ENCODE data around the gene CNTNAP1. TPM values are rescaled to one million over a fixed set of nuclear protein-coding genes. Genes with fewer than 3 reads are reported as not detected.
"Not testable (repeated sequence)": the region's sequence is repeated elsewhere in the genome, so short reads cannot be mapped to it uniquely, and the experiment has no call there.

The CNTNAP1 gene
- total RNA-seq, 1 donor from 2014 or later = 2.4 TPM

GRCh38 chr17:42699415-42699740, 17.0 kb downstream of the CNTNAP1 start:
- intact Hi-C loops (cut with micrococcal nuclease) = no loop called here
- Mint-ChIP-seq H3K9me3 (no peaks in the 10 kb centered on the region), H3K27ac (no peak overlapping the region)

GRCh38 chr17:42700586-42701289, 18.4 kb downstream of the CNTNAP1 start:
- DNase-seq (ENCODE audit: low spot score) = no peak
- Mint-ChIP-seq H3K4me3 (ENCODE audit: low read depth) (no peak overlapping the region), H3K9me3 (no peaks in the 10 kb centered on the region), H3K27ac (no peak overlapping the region), H3K27me3 (ENCODE audit: low read depth) (peaks cover 3% of the 10 kb centered on the region), H3K4me1 (ENCODE audit: low read depth) (peaks cover 9% of the 10 kb centered on the region), H3K36me3 (ENCODE audit: low read depth) (peaks cover 58% of the 10 kb centered on the region)
- intact Hi-C loops (cut with micrococcal nuclease) = no loop called here

More at GRCh38 chr17:42699415-42699740, 17.0 kb downstream of the CNTNAP1 start:
- Mint-ChIP-seq H3K36me3 (ENCODE audit: low read depth) (peaks cover 46% of the 10 kb centered on the region), H3K4me3 (ENCODE audit: low read depth) (no peak overlapping the region), H3K4me1 (ENCODE audit: low read depth) (peaks cover under 1% of the 10 kb centered on the region), H3K27me3 (ENCODE audit: low read depth) (peaks cover 3% of the 10 kb centered on the region)
- no peak for DNase-seq (ENCODE audit: low spot score)

- H3K9me3 Mint-ChIP-seq = no peaks in the 10 kb centered on the region
- peaks cover 3% of the 10 kb centered on the region for H3K27me3 Mint-ChIP-seq (ENCODE audit: low read depth)
- DNase-seq (ENCODE audit: low spot score) = no peak
- H3K4me3 Mint-ChIP-seq (ENCODE audit: low read depth) = no peak overlapping the region
- H3K27ac Mint-ChIP-seq = no peak overlapping the region
- H3K36me3 Mint-ChIP-seq (ENCODE audit: low read depth) = peaks cover 69% of the 10 kb centered on the region
- intact Hi-C loops (cut with micrococcal nuclease) = no loop called here
- H3K4me1 Mint-ChIP-seq (ENCODE audit: low read depth) = peaks cover 15% of the 10 kb centered on the region
These were observed 20.1 kb downstream of the CNTNAP1 start for GRCh38 chr17:42702446-42702845.

- H3K36me3 Mint-ChIP-seq (ENCODE audit: low read depth) = peaks cover 88% of the 10 kb centered on the region
- DNase-seq (ENCODE audit: low spot score) = no peak
- no peak overlapping the region for H3K27ac Mint-ChIP-seq
- peaks cover under 1% of the 10 kb centered on the region for H3K27me3 Mint-ChIP-seq (ENCODE audit: low read depth)
- intact Hi-C loops (cut with micrococcal nuclease) = no loop called here
- H3K4me1 Mint-ChIP-seq (ENCODE audit: low read depth) = peaks cover 18% of the 10 kb centered on the region
- H3K9me3 Mint-ChIP-seq = no peaks in the 10 kb centered on the region
- no peak overlapping the region for H3K4me3 Mint-ChIP-seq (ENCODE audit: low read depth)
These were observed 22.1 kb downstream of the CNTNAP1 start for GRCh38 chr17:42704490-42704836.

GRCh38 chr17:42704837-42705494, 22.6 kb downstream of the CNTNAP1 start:
- Mint-ChIP-seq H3K27me3 (ENCODE audit: low read depth) (no peaks in the 10 kb centered on the region), H3K4me3 (ENCODE audit: low read depth) (no peak overlapping the region), H3K9me3 (no peaks in the 10 kb centered on the region), H3K4me1 (ENCODE audit: low read depth) (peaks cover 18% of the 10 kb centered on the region), H3K27ac (no peak overlapping the region), H3K36me3 (ENCODE audit: low read depth) (peaks cover 93% of the 10 kb centered on the region)
- no peak for DNase-seq (ENCODE audit: low spot score)
- intact Hi-C loops (cut with micrococcal nuclease) = no loop called here

- peak; percentile 22 for DNase-seq (ENCODE audit: low spot score)
- Mint-ChIP-seq H3K9me3 (no peaks in the 10 kb centered on the region), H3K36me3 (ENCODE audit: low read depth) (peaks cover 95% of the 10 kb centered on the region), H3K4me1 (ENCODE audit: low read depth) (peaks cover 18% of the 10 kb centered on the region), H3K4me3 (ENCODE audit: low read depth) (no peak overlapping the region), H3K27ac (no peak overlapping the region), H3K27me3 (ENCODE audit: low read depth) (no peaks in the 10 kb centered on the region)
- intact Hi-C loops (cut with micrococcal nuclease) = no loop called here
These were observed 24.4 kb downstream of the CNTNAP1 start for GRCh38 chr17:42706732-42707131.

- Mint-ChIP-seq H3K4me3 (ENCODE audit: low read depth) (no peak overlapping the region), H3K9me3 (no peaks in the 10 kb centered on the region), H3K27me3 (ENCODE audit: low read depth) (no peaks in the 10 kb centered on the region), H3K4me1 (ENCODE audit: low read depth) (peaks cover 18% of the 10 kb centered on the region), H3K27ac (no peak overlapping the region), H3K36me3 (ENCODE audit: low read depth) (peaks cover 90% of the 10 kb centered on the region)
- DNase-seq (ENCODE audit: low spot score) = no peak
- intact Hi-C loops (cut with micrococcal nuclease) = no loop called here
These were observed 26.3 kb downstream of the CNTNAP1 start for GRCh38 chr17:42708588-42708987.

- H3K27ac Mint-ChIP-seq = no peak overlapping the region
- no peak overlapping the region for H3K4me3 Mint-ChIP-seq (ENCODE audit: low read depth)
- no peaks in the 10 kb centered on the region for H3K27me3 Mint-ChIP-seq (ENCODE audit: low read depth)
- DNase-seq (ENCODE audit: low spot score) = no peak
- H3K36me3 Mint-ChIP-seq (ENCODE audit: low read depth) = peaks cover 90% of the 10 kb centered on the region
- H3K4me1 Mint-ChIP-seq (ENCODE audit: low read depth) = peaks cover 16% of the 10 kb centered on the region
- no peaks in the 10 kb centered on the region for H3K9me3 Mint-ChIP-seq
- intact Hi-C loops (cut with micrococcal nuclease) = no loop called here
These were observed 27.2 kb downstream of the CNTNAP1 start for GRCh38 chr17:42709561-42709960.

- intact Hi-C loops (cut with micrococcal nuclease) = loop anchor here (1.0 kb wide), 1 partner anchor 42 kb away; no protein-coding TSS in a partner anchor
- no peak overlapping the region for H3K27ac Mint-ChIP-seq
- no peak overlapping the region for H3K4me3 Mint-ChIP-seq (ENCODE audit: low read depth)
- no peaks in the 10 kb centered on the region for H3K27me3 Mint-ChIP-seq (ENCODE audit: low read depth)
- H3K36me3 Mint-ChIP-seq (ENCODE audit: low read depth) = peaks cover 59% of the 10 kb centered on the region
- no peaks in the 10 kb centered on the region for H3K4me1 Mint-ChIP-seq (ENCODE audit: low read depth)
- DNase-seq (ENCODE audit: low spot score) = no peak
- no peaks in the 10 kb centered on the region for H3K9me3 Mint-ChIP-seq
These were observed 38.8 kb downstream of the CNTNAP1 start for GRCh38 chr17:42720996-42721583.

- DNase-seq (ENCODE audit: low spot score) = no peak
- no peaks in the 10 kb centered on the region for H3K27me3 Mint-ChIP-seq (ENCODE audit: low read depth)
- H3K36me3 Mint-ChIP-seq (ENCODE audit: low read depth) = peaks cover 45% of the 10 kb centered on the region
- intact Hi-C loops (cut with micrococcal nuclease) = no loop called here
- H3K27ac Mint-ChIP-seq = no peak overlapping the region
- no peaks in the 10 kb centered on the region for H3K4me1 Mint-ChIP-seq (ENCODE audit: low read depth)
- no peaks in the 10 kb centered on the region for H3K9me3 Mint-ChIP-seq
- H3K4me3 Mint-ChIP-seq (ENCODE audit: low read depth) = no peak overlapping the region
These were observed 41.3 kb downstream of the CNTNAP1 start for GRCh38 chr17:42723636-42724035.

- Mint-ChIP-seq H3K4me1 (ENCODE audit: low read depth) (no peaks in the 10 kb centered on the region), H3K27ac (no peak overlapping the region), H3K9me3 (no peaks in the 10 kb centered on the region), H3K4me3 (ENCODE audit: low read depth) (no peak overlapping the region), H3K27me3 (ENCODE audit: low read depth) (no peaks in the 10 kb centered on the region), H3K36me3 (ENCODE audit: low read depth) (peaks cover 39% of the 10 kb centered on the region)
- no peak for DNase-seq (ENCODE audit: low spot score)
- intact Hi-C loops (cut with micrococcal nuclease) = no loop called here
These were observed 42.8 kb downstream of the CNTNAP1 start for GRCh38 chr17:42725143-42725542.

- peaks cover 4% of the 10 kb centered on the region for H3K9me3 Mint-ChIP-seq
- peaks cover 5% of the 10 kb centered on the region for H3K27me3 Mint-ChIP-seq (ENCODE audit: low read depth)
- intact Hi-C loops (cut with micrococcal nuclease) = no loop called here
- no peaks in the 10 kb centered on the region for H3K36me3 Mint-ChIP-seq (ENCODE audit: low read depth)
- no peak for DNase-seq (ENCODE audit: low spot score)
- H3K4me1 Mint-ChIP-seq (ENCODE audit: low read depth) = peaks cover 18% of the 10 kb centered on the region
- no peak overlapping the region for H3K27ac Mint-ChIP-seq
- H3K4me3 Mint-ChIP-seq (ENCODE audit: low read depth) = no peak overlapping the region
These were observed 58.4 kb downstream of the CNTNAP1 start for GRCh38 chr17:42740699-42741098.

- H3K27ac Mint-ChIP-seq; DNase-seq (ENCODE audit: low spot score); H3K4me3 Mint-ChIP-seq (ENCODE audit: low read depth); H3K9me3 Mint-ChIP-seq; H3K36me3 Mint-ChIP-seq (ENCODE audit: low read depth); intact Hi-C loops (cut with micrococcal nuclease): not testable (repeated sequence)
- peaks cover 20% of the 10 kb centered on the region for H3K27me3 Mint-ChIP-seq (ENCODE audit: low read depth)
- H3K4me1 Mint-ChIP-seq (ENCODE audit: low read depth) = peaks cover 18% of the 10 kb centered on the region
These were observed 60.6 kb downstream of the CNTNAP1 start for GRCh38 chr17:42742916-42743315.

Data from activated T-helper 2 cell treated with anti-CD3 and anti-CD28 coated beads, Interferon-gamma antibody, Interleukin-2, Interleukin-4, amounts not matched to agents 10 μg/mL and 5 μg/mL and 100 μg/mL, durations not matched to agents 14 hours and 24 hours and 36 hours (primary cell).